Natural killer cell (primary cell): ENCODE results near the gene RPS17. TPM values are rescaled to one million over a fixed set of nuclear protein-coding genes. Genes with fewer than 3 reads are reported as not detected.

Experiments
- ATAC-seq, 3 donors: fragments of 150-1000 bp in 2 of 3; fragments of 200-7000 bp in 1 of 3; cut with Tn5 transposase; 1 replicate in 1 of 3; 2 replicates in 2 of 3; pipeline ENCODE4 v1.10.0; 2021; ENCODE audit warnings: mild to moderate bottlenecking in 2 of 3, moderate library complexity in 2 of 3
- DNase-seq, 2 donors: peaks; one replicate each; pipeline versions ENCODE4 v3.0.0 to v3.0.0-alpha.2; 2013 to 2021; ENCODE audit warnings: mixed read lengths in 1 of 2
- H3K27ac ChIP-seq: one replicate; pipeline ENCODE4 v1.5.1; 2013; ENCODE audit warnings: mild to moderate bottlenecking, low read length
- H3K27me3 ChIP-seq: one replicate; pipeline ENCODE4 v1.6.1; 2013; ENCODE audit warnings: low read length; ENCODE audit not compliant: control insufficient read depth, insufficient read depth
- H3K36me3 ChIP-seq: one replicate; pipeline ENCODE4 v1.6.1; 2013; ENCODE audit warnings: low read length; ENCODE audit not compliant: control insufficient read depth, insufficient read depth
- H3K4me1 ChIP-seq: one replicate; pipeline ENCODE4 v1.6.1; 2013; ENCODE audit warnings: low read length; ENCODE audit not compliant: control insufficient read depth, insufficient read depth
- H3K4me3 ChIP-seq: one replicate; pipeline ENCODE4 v1.5.1; 2013; ENCODE audit warnings: low read length
- H3K9me3 ChIP-seq: one replicate; pipeline ENCODE4 v1.6.1; 2013; ENCODE audit warnings: low read length; ENCODE audit not compliant: control insufficient read depth, insufficient read depth
- H3K27ac Mint-ChIP-seq, 2 donors: one replicate each; pipeline ENCODE4 v1.8.0; 2022; ENCODE audit warnings: mild to moderate bottlenecking in 2 of 2, mixed read lengths in 2 of 2, moderate library complexity in 1 of 2
- H3K27me3 Mint-ChIP-seq, 2 donors: one replicate each; pipeline ENCODE4 v1.8.0; 2022; ENCODE audit warnings: low read depth in 2 of 2, mixed read lengths in 2 of 2
- H3K36me3 Mint-ChIP-seq: one replicate; pipeline ENCODE4 v1.8.0; 2022; ENCODE audit warnings: mixed read lengths
- H3K4me1 Mint-ChIP-seq, 2 donors: one replicate each; pipeline ENCODE4 v1.8.0; 2022; ENCODE audit warnings: mixed read lengths in 2 of 2
- H3K4me3 Mint-ChIP-seq: one replicate; pipeline ENCODE4 v1.8.0; 2022; ENCODE audit warnings: mild to moderate bottlenecking, moderate library complexity, mixed read lengths
- H3K9me3 Mint-ChIP-seq, 2 donors: one replicate each; pipeline ENCODE4 v1.8.0; 2022; ENCODE audit warnings: mixed read lengths in 2 of 2
- CTCF ChIP-seq: fragments of 200-600 bp; IDR thresholded peaks from one replicate; pipeline ENCODE4 v1.8.0; 2022; ENCODE audit warnings: antibody characterized with exemption
- WGBS: methylation state at CpG from one replicate; pipeline ENCODE4 v1.1.7; 2013; ENCODE audit warnings: missing lambda C conversion rate; ENCODE audit not compliant: insufficient coverage; 5-methylcytosine and 5-hydroxymethylcytosine counted together
- intact Hi-C: fragments of 100-400 bp; cut with micrococcal nuclease; formaldehyde crosslinking; loops from one replicate; pipeline ENCODE4 v1.14.2; 2022
- total RNA-seq, 4 donors: library from RNA; stranded (reverse); fragments of 120-200 nt in 1 of 4; gene quantifications; one replicate each; pipeline versions ENCODE4 v1.2.3 to v1.2.4, GENCODE V29; 2013 to 2022

RPS17 gene
- total RNA-seq, 3 donors from 2014 or later (not counting 1 experiment from before 2014, with no cell fraction given), result 1,035 to 1,314 (median 1,130) TPM

DNA sequence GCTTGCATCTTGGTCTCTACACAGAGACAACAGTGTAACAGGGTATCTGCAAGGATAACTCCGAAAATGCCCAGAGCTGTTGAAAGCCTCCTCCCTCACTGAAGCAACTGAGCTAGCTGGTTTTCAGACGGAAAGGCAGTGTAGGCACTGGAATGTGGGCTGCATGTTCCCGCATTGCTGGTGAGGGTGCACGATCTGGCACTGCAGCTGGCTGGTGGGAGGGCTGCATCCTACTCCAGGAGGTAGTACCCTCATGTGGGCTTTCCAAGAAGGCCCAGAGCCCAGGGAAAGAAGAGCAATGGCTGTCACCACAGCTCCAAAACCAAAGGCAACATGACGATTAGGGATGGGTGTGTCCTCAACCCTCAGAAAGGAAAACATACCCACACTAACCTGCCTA is 28.7 kb upstream of the RPS17 start:
- Mint-ChIP-seq H3K9me3 (no peaks in the 10 kb centered on the region), H3K27me3 (peaks cover 21 to 26% of the 10 kb centered on the region in 2 donors), H3K36me3 (no peaks in the 10 kb centered on the region), H3K4me3 (no peak overlapping the region), H3K4me1 (no peaks in the 10 kb centered on the region), H3K27ac (no peak overlapping the region)
- Histone ChIP-seq H3K27me3 (peaks cover 3% of the 10 kb centered on the region), H3K9me3 (no peaks in the 10 kb centered on the region), H3K36me3 (no peaks in the 10 kb centered on the region), H3K27ac (no peak overlapping the region), H3K4me1 (no peaks in the 10 kb centered on the region), H3K4me3 (no peak overlapping the region)
- intact Hi-C loops, result no loop called here
- no peak for TF ChIP-seq CTCF
- no peak for DNase-seq
- WGBS, result 88% methylated on average over 5 of the region's 5 CpGs
- ATAC-seq, result no peak

DNA sequence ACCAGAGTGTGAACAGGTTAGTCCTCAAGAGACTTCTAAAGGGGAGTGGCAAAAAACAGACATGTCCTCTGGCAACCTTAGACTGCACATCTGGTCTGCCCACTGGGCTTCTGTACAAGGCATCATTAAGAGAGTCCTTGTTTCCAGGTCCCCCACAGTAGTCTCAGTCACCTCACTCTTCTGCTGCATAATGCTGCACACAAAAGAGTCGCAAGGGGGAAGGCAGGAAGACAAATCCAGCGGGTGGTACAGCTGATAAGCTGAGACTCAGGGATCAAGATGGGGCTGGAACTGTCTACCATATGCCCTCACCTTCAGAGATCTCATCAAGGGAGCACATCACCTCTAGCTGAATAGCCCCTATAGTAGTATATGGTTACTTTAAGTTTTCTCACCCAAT is 27.4 kb upstream of the RPS17 start:
- Mint-ChIP-seq H3K27ac (no peak overlapping the region), H3K9me3 (no peaks in the 10 kb centered on the region), H3K4me3 (no peak overlapping the region), H3K36me3 (no peaks in the 10 kb centered on the region), H3K4me1 (no peaks in the 10 kb centered on the region), H3K27me3 (peaks cover 13 to 14% of the 10 kb centered on the region in 2 donors)
- Histone ChIP-seq H3K36me3 (no peaks in the 10 kb centered on the region), H3K27me3 (peaks cover 3% of the 10 kb centered on the region), H3K9me3 (no peaks in the 10 kb centered on the region), H3K4me3 (no peak overlapping the region), H3K27ac (no peak overlapping the region), H3K4me1 (no peaks in the 10 kb centered on the region)
- DNase-seq (no peak), ATAC-seq (no peak)
- no peak for TF ChIP-seq CTCF
- intact Hi-C loops, result no loop called here
- WGBS, result 93% methylated on average over 2 of the region's 2 CpGs

GRCh38 chr15:82566690-82567089 is 26.4 kb upstream of the RPS17 start:
- Histone ChIP-seq H3K4me1 (no peaks in the 10 kb centered on the region), H3K36me3 (no peaks in the 10 kb centered on the region), H3K4me3 (no peak overlapping the region), H3K27me3 (peaks cover 3% of the 10 kb centered on the region), H3K9me3 (no peaks in the 10 kb centered on the region), H3K27ac (no peak overlapping the region)
- peaks cover 8 to 14% of the 10 kb centered on the region in 2 donors for H3K27me3 Mint-ChIP-seq
- DNase-seq, result no peak
- no peak overlapping the region for H3K27ac Mint-ChIP-seq
- no peak for TF ChIP-seq CTCF
- intact Hi-C loops, result no loop called here
- no peaks in the 10 kb centered on the region for H3K4me1 Mint-ChIP-seq
- no peaks in the 10 kb centered on the region for H3K9me3 Mint-ChIP-seq
- no peak overlapping the region for H3K4me3 Mint-ChIP-seq
- no peaks in the 10 kb centered on the region for H3K36me3 Mint-ChIP-seq
- no peak for ATAC-seq
- WGBS, result 100% methylated on average over 1 of the region's 1 CpG

DNA sequence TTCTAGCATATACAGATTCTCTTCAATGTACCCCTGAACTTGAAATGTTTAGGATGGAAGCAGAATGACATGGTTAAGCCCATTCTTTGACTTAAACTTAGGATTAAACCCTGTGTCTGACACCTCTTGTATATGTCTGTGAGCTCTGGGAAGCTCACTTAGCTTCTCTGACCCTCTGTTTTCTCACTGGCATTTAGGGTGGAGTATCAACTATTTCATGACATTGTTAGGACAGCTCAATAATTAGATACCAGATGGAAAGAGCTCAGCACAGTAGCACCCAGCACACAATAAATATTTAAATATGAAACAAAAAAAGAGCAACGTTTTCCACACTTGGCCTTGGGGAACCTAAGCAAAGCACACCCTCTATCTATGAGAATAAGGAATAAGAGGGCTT is 18.2 kb upstream of the RPS17 start:
- DNase-seq, result no peak
- Mint-ChIP-seq H3K4me1 (no peaks in the 10 kb centered on the region), H3K27me3 (peaks cover 6 to 26% of the 10 kb centered on the region in 2 donors), H3K4me3 (no peak overlapping the region), H3K9me3 (no peaks in the 10 kb centered on the region), H3K36me3 (no peaks in the 10 kb centered on the region), H3K27ac (no peak overlapping the region)
- Histone ChIP-seq H3K36me3 (no peaks in the 10 kb centered on the region), H3K4me1 (no peaks in the 10 kb centered on the region), H3K27me3 (no peaks in the 10 kb centered on the region), H3K9me3 (no peaks in the 10 kb centered on the region), H3K4me3 (no peak overlapping the region), H3K27ac (no peak overlapping the region)
- no CpG with 5 or more reads among the region's 1 CpG for WGBS
- intact Hi-C loops, result no loop called here
- no peak for ATAC-seq
- no peak for TF ChIP-seq CTCF
